ENCODE data around the gene RNF20.

DNA sequence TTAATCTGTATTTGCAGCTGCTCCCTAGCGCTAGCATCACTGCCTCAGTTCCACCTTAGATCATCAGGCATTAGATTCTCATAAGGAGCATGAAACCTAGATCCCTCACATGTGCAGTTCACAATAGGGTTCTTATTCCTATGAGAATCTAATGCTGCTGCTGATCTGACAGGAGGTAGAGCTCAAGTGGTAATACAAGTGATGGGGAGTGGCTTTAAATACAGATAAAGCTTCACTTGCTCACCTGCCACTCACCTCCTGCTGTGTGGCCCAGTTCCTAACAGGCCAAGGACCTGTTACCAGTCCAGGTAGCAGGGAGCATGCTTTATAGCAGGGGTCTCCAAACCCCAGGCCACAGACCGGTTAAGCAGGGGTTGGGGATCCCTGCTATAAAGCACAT lies 22.6 kb upstream of the RNF20 start:
- TF ChIP-seq EZH2 (IDR thresholded peaks at IDR 0.05): no peak
- TF ChIP-seq POLR2AphosphoS5 (IDR thresholded peaks at IDR 0.05; ENCODE audit: borderline replicate concordance, low read depth, low read length): no peak
- TF ChIP-seq FOXP2 (optimal IDR thresholded peaks at IDR 0.05; ENCODE audit: control extremely low read depth, extremely low read length, insufficient read depth): no peak

Data from SK-N-MC (cell line).